ENCODE results near the gene CXCL12. TPM values are rescaled to one million over a fixed set of nuclear protein-coding genes. Genes with fewer than 3 reads are reported as not detected.

Gene CXCL12
- total RNA-seq, 2 donors from 2014 or later, result 0.91 to 13.5 TPM

GRCh38 chr10:44426247-44427034 is 41.5 kb upstream of the CXCL12 start:
- Histone ChIP-seq H3K27me3 (ENCODE audit: control insufficient read depth, insufficient read depth, low read length, poor library complexity, severe bottlenecking) (no peaks in the 10 kb centered on the region), H3K9ac (ENCODE audit: extremely low read depth, low read length, poor library complexity, severe bottlenecking) (no peak overlapping the region), H3K4me3 (ENCODE audit: low read length) (no peak overlapping the region), H3K27ac (ENCODE audit: low read depth, low read length) (no peak overlapping the region), H3K36me3 (ENCODE audit: control insufficient read depth, insufficient read depth, low read length) (no peaks in the 10 kb centered on the region), H3K9me3 (ENCODE audit: control insufficient read depth, low read length) (peaks cover 17% of the 10 kb centered on the region), H3K4me1 (ENCODE audit: control insufficient read depth, insufficient read depth, low read length) (no peaks in the 10 kb centered on the region)
- TF ChIP-seq CTCF (conservative IDR thresholded peaks at IDR 0.05), result no peak
- Mint-ChIP-seq H3K27me3 (ENCODE audit: insufficient read depth) (peaks cover 8% of the 10 kb centered on the region), H3K27ac (no peak overlapping the region), H3K4me3 (no peak overlapping the region), H3K4me1 (peaks cover 8% of the 10 kb centered on the region), H3K36me3 (ENCODE audit: low read depth) (peaks cover 5% of the 10 kb centered on the region), H3K9me3 (peaks cover 26% of the 10 kb centered on the region)
- 75 to 78% methylated on average over 6 to 8 of the region's 8 CpGs for WGBS, 2 experiments (ENCODE audit: insufficient coverage in 1 of 2, insufficient read length in 1 of 2)
- no peak for DNase-seq

GRCh38 chr10:44425466-44425865 is 40.6 kb upstream of the CXCL12 start:
- no peak overlapping the region for H3K4me3 Mint-ChIP-seq
- H3K4me1 Mint-ChIP-seq, result peaks cover 8% of the 10 kb centered on the region
- Histone ChIP-seq H3K9me3 (ENCODE audit: control insufficient read depth, low read length) (peaks cover 9% of the 10 kb centered on the region), H3K27me3 (ENCODE audit: control insufficient read depth, insufficient read depth, low read length, poor library complexity, severe bottlenecking) (no peaks in the 10 kb centered on the region), H3K4me1 (ENCODE audit: control insufficient read depth, insufficient read depth, low read length) (no peaks in the 10 kb centered on the region), H3K4me3 (ENCODE audit: low read length) (no peak overlapping the region), H3K27ac (ENCODE audit: low read depth, low read length) (no peak overlapping the region), H3K36me3 (ENCODE audit: control insufficient read depth, insufficient read depth, low read length) (no peaks in the 10 kb centered on the region), H3K9ac (ENCODE audit: extremely low read depth, low read length, poor library complexity, severe bottlenecking) (no peak overlapping the region)
- H3K36me3 Mint-ChIP-seq (ENCODE audit: low read depth), result no peaks in the 10 kb centered on the region
- H3K27ac Mint-ChIP-seq, result no peak overlapping the region
- 85 to 87% methylated on average over 5 to 8 of the region's 8 CpGs for WGBS, 2 experiments (ENCODE audit: insufficient coverage in 1 of 2, insufficient read length in 1 of 2)
- TF ChIP-seq CTCF (conservative IDR thresholded peaks at IDR 0.05), result no peak
- peaks cover 16% of the 10 kb centered on the region for H3K9me3 Mint-ChIP-seq
- H3K27me3 Mint-ChIP-seq (ENCODE audit: insufficient read depth), result peaks cover 6% of the 10 kb centered on the region
- no peak for DNase-seq

- Mint-ChIP-seq H3K36me3 (ENCODE audit: low read depth) (no peaks in the 10 kb centered on the region), H3K27me3 (ENCODE audit: insufficient read depth) (peaks cover 6% of the 10 kb centered on the region), H3K9me3 (peaks cover 11% of the 10 kb centered on the region), H3K27ac (no peak overlapping the region), H3K4me3 (no peak overlapping the region), H3K4me1 (peaks cover 8% of the 10 kb centered on the region)
- TF ChIP-seq CTCF (conservative IDR thresholded peaks at IDR 0.05), result no peak
- H3K27me3 ChIP-seq (ENCODE audit: control insufficient read depth, insufficient read depth, low read length, poor library complexity, severe bottlenecking), result no peaks in the 10 kb centered on the region
- 81 to 89% methylated on average over 8 to 13 of the region's 13 CpGs for WGBS, 2 experiments (ENCODE audit: insufficient coverage in 1 of 2, insufficient read length in 1 of 2)
- no peak for DNase-seq
- H3K9me3 ChIP-seq (ENCODE audit: control insufficient read depth, low read length), result peaks cover 9% of the 10 kb centered on the region
- no peaks in the 10 kb centered on the region for H3K4me1 ChIP-seq (ENCODE audit: control insufficient read depth, insufficient read depth, low read length)
- no peak overlapping the region for H3K4me3 ChIP-seq (ENCODE audit: low read length)
- no peaks in the 10 kb centered on the region for H3K36me3 ChIP-seq (ENCODE audit: control insufficient read depth, insufficient read depth, low read length)
- H3K27ac ChIP-seq (ENCODE audit: low read depth, low read length), result no peak overlapping the region
- H3K9ac ChIP-seq (ENCODE audit: extremely low read depth, low read length, poor library complexity, severe bottlenecking), result no peak overlapping the region
Observed at GRCh38 chr10:44424957-44425356, 40.1 kb upstream of the CXCL12 start.

Data from endodermal cell (in vitro differentiated cells).